GM12872 (cell line): Measurements from ENCODE around the gene LYAR.

Source experiments
- TF ChIP-seq, protein P1 (sequence below): IDR thresholded peaks from 3 replicates; pipeline ENCODE4 v1.5.1; 2011; ENCODE audit warnings: low read depth, mild to moderate bottlenecking, low read length, moderate library complexity; ENCODE audit not compliant: insufficient read depth

LYAR gene

DNA sequence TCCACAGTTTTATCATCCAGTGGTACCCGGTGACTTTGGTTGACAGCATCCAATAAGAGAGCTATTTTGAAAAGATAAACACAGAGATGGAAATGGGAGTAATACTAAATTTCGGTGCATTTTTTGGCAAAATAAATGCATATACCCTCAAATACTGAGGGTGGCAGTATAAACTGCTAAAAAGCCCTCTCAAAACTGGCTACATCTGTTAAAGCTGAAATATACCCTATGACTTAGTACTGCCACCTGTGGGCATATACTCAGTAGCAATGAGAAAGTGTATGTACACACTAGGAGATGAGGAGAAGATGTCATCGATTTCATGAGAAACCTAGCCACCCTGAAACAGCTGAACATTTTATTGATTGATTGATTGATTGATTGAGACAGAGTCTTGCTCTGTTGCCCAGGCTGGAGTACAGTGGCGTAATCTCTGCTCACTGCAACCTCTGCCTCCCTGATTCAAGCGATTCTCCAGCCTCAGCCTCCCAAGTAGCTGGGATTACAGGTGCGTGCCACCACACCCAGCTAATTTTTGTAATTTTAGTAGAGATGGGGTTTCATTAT is 29.7 kb downstream of the LYAR start:
- TF ChIP-seq, protein P1, sequence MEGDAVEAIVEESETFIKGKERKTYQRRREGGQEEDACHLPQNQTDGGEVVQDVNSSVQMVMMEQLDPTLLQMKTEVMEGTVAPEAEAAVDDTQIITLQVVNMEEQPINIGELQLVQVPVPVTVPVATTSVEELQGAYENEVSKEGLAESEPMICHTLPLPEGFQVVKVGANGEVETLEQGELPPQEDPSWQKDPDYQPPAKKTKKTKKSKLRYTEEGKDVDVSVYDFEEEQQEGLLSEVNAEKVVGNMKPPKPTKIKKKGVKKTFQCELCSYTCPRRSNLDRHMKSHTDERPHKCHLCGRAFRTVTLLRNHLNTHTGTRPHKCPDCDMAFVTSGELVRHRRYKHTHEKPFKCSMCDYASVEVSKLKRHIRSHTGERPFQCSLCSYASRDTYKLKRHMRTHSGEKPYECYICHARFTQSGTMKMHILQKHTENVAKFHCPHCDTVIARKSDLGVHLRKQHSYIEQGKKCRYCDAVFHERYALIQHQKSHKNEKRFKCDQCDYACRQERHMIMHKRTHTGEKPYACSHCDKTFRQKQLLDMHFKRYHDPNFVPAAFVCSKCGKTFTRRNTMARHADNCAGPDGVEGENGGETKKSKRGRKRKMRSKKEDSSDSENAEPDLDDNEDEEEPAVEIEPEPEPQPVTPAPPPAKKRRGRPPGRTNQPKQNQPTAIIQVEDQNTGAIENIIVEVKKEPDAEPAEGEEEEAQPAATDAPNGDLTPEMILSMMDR, result peak; percentile 48

DNA sequence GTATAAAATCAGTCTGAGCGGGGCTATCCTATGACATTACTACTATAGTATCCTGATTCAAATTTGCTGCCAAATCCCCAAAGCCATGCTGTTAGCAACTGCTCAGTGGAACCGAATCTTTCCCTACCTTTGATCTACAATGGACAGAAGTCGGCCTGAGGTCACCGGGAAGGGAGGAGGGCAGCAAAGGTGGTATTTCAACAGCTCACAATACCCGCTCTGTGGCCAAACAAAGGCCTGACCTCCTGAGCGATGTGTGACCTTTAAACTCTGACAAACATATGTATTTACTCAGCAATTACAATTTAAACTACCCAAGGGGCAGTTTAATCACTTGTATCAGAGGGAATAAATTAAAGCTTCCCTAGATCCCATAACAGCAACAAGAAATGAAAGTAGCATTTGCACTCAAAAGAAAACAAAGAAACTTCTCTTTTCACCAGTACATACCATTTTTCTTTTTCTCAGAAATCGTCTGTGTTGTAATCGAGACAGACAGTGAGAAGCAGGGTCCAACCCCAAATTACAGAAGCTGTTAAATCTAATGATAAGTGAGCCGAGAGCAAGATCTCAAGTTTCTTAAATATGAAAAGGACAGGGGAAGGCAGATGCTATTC is 30.4 kb downstream of the LYAR start:
- TF ChIP-seq, protein P1, result no peak

DNA sequence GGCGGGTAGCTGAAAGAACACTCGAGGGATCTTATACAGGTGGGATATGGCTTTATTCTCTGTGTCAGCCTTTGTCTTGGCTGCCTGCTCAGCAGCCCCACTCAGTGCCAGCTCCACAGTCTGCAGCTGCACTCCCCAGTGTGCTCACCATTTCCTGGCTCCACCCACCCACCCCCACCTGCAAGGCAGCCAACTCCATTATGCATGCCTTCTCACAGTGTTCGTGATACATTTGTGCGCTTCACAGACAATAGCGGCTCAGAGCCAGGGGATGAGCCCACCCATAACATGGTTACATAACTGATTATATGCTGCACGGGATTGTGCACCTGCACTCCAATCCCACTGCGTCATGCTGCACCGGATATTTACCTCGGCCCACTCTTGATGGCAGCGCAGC is 33.2 kb downstream of the LYAR start:
- TF ChIP-seq, protein P1, result no peak

DNA sequence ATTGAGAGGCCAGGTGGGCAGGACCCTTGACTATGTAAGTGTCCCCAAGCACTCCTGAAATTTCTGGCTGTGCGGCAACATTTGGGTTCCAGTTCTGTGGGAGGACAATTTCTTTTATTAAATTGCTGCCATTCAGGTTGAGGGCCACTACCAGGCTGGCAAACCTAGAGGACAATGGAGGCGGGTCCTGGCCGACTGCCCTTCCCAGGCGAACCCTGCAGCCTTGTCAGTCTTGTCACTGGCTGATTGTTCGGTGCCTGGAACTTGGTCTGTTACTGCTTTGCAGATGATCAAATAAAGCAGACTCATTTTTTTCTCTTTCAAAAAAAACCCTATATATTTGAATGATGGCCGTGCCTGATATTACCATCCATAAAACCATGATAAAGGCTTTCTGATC is 35.3 kb downstream of the LYAR start:
- TF ChIP-seq, protein P1, result no peak

DNA sequence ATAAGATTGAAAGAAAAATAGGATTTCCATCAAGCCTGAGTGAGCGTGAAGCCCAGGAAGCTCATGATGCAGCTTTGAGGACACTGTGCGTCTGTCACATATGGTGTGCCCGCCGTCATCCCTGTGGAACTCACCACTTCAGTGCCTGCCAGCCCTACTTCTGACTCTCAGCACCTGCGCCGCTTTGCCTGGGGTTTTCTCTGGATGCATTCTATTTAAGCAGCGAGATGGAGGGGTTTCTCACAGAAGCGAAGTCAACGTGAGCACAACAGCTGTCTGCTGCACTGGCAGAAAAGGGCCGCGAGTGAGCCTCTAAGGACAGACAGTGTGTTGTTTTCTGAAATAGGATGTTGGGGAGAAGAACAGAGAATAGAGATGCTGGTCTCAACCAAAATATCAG is 35.8 kb downstream of the LYAR start:
- TF ChIP-seq, protein P1, result no peak

DNA sequence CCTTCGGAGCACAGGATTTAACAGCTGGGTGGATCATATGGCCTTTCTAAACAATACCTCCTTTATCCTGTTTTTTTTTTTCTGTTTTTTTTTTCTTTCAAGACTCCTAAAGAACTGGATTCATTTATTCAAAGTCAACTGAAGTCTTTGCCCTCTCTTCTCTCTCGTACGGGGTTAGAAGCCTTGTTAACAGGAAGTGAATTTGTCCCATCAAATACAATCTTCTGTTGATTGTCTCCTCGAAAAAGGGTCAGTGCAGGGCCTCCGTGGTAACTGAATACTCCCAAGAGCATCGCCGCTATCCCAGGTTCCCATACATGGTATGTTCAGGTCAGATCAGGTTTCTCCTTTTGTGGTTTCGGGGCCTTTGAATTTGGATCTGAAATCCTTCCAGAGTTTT is 40.1 kb downstream of the LYAR start:
- TF ChIP-seq, protein P1, result no peak

DNA sequence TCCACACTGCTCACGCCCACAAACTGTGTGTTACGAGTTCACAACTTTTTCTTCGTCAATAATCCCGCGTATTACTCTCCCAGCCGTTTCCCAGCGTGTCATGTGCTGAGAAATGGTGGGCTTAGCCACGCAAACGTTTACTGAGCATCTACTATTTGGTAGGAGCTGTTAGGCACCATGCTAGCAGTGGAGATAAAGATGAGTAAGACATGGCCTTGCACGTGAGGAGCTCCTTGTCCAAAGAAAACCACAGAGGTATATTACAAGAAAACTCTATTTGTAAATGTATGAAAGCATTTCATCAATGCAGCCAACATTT is 41.1 kb downstream of the LYAR start:
- TF ChIP-seq, protein P1, result no peak
